Chondrocyte (in vitro differentiated cells): ENCODE results near the gene WFDC12. TPM values are rescaled to one million over a fixed set of nuclear protein-coding genes. Genes with fewer than 3 reads are reported as not detected.

ENCODE experiments used
- DNase-seq: peaks from one replicate; pipeline ENCODE4 v3.0.0; 2021; ENCODE audit warnings: mixed read lengths, low spot score
- H3K27ac Mint-ChIP-seq: one replicate; pipeline ENCODE4 v1.8.0; 2021; ENCODE audit warnings: mild to moderate bottlenecking, moderate library complexity, mixed read lengths; ENCODE audit not compliant: unreplicated experiment
- H3K27me3 Mint-ChIP-seq: 2 replicates; pipeline ENCODE4 v1.8.0; 2021; ENCODE audit warnings: low read depth, mixed read lengths
- H3K36me3 Mint-ChIP-seq: 2 replicates; pipeline ENCODE4 v1.8.0; 2021; ENCODE audit warnings: low read depth, mixed read lengths
- H3K4me1 Mint-ChIP-seq: 2 replicates; pipeline ENCODE4 v1.8.0; 2021; ENCODE audit warnings: low read depth, mild to moderate bottlenecking, mixed read lengths
- H3K4me3 Mint-ChIP-seq: one replicate; pipeline ENCODE4 v1.8.0; 2021; ENCODE audit warnings: mild to moderate bottlenecking, moderate library complexity, mixed read lengths; ENCODE audit not compliant: unreplicated experiment
- H3K9me3 Mint-ChIP-seq: 2 replicates; pipeline ENCODE4 v1.8.0; 2021; ENCODE audit warnings: low read depth, mixed read lengths
- total RNA-seq: library from RNA; stranded (reverse); gene quantifications from 3 replicates; pipeline ENCODE4 v1.2.1, GENCODE V29; 2021
- TF ChIP-seq, protein P1 (sequence below): fragments of 200-600 bp; sonication (generic); IDR thresholded peaks from 2 replicates; pipeline ENCODE4 v1.5.0; 2021; ENCODE audit warnings: antibody characterized with exemption, mild to moderate bottlenecking, moderate library complexity

WFDC12 gene
- total RNA-seq, 1 donor from 2014 or later: not detected

DNA sequence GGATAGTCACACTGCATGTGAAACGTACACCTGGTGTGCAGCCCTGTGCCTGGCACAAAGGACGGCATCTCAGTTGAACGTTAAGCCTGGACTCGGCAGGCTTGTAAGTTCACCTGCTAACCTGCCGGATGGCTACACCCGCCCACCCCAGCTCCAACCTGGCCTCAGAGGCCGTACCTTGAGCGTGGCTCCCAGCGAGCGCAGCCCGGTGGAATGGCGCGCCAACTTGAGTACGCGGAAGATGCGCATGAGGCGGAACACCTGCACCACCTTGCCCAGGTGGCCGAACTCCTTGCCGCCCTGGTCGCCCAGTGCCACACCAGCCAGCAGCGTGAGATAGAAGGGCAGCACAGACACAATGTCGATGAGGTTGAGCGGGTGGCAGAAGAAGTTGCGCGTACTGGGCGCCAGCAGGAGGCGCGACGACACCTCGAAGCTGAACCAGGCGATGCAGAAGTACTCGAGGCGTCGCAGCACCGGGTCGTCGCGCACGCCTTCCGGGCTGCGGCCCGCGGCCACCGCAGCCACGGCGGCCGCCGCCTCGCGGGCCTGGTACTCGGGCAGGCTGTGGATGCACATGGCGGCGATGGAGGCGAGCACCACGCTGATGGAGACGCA, 26.7 kb downstream of the WFDC12 start:
- H3K4me3 Mint-ChIP-seq: no peak overlapping the region
- TF ChIP-seq, protein P1, sequence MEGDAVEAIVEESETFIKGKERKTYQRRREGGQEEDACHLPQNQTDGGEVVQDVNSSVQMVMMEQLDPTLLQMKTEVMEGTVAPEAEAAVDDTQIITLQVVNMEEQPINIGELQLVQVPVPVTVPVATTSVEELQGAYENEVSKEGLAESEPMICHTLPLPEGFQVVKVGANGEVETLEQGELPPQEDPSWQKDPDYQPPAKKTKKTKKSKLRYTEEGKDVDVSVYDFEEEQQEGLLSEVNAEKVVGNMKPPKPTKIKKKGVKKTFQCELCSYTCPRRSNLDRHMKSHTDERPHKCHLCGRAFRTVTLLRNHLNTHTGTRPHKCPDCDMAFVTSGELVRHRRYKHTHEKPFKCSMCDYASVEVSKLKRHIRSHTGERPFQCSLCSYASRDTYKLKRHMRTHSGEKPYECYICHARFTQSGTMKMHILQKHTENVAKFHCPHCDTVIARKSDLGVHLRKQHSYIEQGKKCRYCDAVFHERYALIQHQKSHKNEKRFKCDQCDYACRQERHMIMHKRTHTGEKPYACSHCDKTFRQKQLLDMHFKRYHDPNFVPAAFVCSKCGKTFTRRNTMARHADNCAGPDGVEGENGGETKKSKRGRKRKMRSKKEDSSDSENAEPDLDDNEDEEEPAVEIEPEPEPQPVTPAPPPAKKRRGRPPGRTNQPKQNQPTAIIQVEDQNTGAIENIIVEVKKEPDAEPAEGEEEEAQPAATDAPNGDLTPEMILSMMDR: no peak
- DNase-seq: no peak
- peaks cover 1% of the 10 kb centered on the region for H3K36me3 Mint-ChIP-seq
- peaks cover 20% of the 10 kb centered on the region for H3K4me1 Mint-ChIP-seq
- no peaks in the 10 kb centered on the region for H3K9me3 Mint-ChIP-seq
- H3K27me3 Mint-ChIP-seq: peaks cover 4% of the 10 kb centered on the region
- H3K27ac Mint-ChIP-seq: no peak overlapping the region

DNA sequence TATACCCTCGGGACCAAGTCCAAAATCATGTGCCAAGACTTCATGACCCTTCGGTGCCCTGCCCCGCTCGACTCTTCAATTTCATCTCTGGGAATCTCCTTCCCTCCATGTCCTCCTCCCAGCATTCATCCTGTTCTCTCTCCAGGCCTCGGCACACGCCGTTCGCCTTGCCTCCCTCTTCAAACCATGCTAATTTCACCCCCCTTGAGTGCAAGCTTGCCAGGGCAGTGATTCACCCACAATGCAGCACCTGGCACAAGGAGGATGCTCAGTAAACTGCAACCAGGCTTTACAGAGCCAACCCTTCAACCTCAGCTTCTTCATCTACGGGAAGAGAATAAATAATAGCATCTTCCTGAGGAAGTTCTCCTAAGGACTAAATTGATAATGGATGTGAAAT, 27.5 kb downstream of the WFDC12 start:
- Mint-ChIP-seq H3K4me1 (peaks cover 21% of the 10 kb centered on the region), H3K27ac (no peak overlapping the region), H3K27me3 (peaks cover 4% of the 10 kb centered on the region), H3K9me3 (no peaks in the 10 kb centered on the region), H3K36me3 (peaks cover 1% of the 10 kb centered on the region), H3K4me3 (no peak overlapping the region)
- TF ChIP-seq, protein P1: no peak
- no peak for DNase-seq

DNA sequence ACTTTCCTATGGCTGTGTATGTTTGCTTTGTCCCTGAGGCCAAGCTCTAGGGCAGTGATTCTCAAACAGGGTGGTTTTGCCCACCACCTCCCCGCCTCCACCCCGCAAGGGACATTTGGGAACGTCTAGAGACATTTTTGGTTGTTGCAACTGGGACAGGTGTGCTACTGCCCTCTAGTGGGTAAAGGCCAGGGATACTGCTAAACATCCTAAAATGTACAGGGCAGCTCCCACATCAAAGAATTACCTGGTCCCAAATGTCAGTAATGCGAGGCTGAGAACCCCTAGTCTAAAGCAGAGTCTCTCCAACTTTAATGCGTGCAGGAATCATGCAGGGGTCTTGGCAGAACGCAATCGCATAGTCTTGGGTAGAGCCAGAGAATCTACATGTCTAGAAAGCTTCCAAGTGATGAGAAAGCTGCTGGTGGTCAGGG, 28.4 kb downstream of the WFDC12 start:
- no peak overlapping the region for H3K27ac Mint-ChIP-seq
- TF ChIP-seq, protein P1: peak; percentile 91
- H3K4me3 Mint-ChIP-seq: no peak overlapping the region
- peaks cover 1% of the 10 kb centered on the region for H3K36me3 Mint-ChIP-seq
- peaks cover 20% of the 10 kb centered on the region for H3K4me1 Mint-ChIP-seq
- no peaks in the 10 kb centered on the region for H3K9me3 Mint-ChIP-seq
- no peak for DNase-seq
- H3K27me3 Mint-ChIP-seq: peaks cover 4% of the 10 kb centered on the region

DNA sequence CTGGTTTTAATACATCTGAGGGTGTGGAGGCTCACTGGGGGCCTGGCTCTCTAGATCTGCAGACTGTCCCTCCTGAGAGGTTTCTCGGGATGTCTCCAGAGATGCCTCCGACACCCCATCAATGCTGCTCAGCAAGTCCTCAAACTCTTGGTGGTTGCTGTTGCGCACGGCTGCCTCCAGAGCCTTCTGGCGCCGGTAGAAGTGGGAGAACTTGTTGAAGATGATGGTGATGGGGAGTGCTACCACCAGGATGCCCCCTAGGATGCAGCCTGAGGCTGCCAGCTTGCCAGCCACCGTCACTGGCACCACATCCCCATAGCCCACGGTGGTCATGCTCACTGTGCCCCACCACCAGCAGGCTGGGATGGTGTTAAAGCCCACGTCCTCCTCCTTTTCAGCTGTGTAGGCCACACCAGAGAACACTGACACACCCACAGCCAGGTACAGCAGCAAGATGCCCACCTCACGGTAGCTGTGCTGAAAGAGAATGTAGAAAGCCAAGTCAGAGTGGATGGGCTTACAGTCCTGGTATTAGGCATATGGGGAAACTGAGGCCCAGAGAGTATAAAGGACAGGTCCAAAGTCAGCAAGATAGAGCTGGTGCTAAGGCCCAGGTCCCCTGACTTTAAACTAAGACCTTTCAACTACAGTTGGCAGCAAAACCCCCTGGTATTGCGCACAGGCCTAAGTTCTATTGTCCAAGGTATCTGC, 29.2 kb downstream of the WFDC12 start:
- Mint-ChIP-seq H3K9me3 (no peaks in the 10 kb centered on the region), H3K27ac (no peak overlapping the region), H3K4me3 (no peak overlapping the region), H3K27me3 (peaks cover 4% of the 10 kb centered on the region), H3K36me3 (peaks cover 1% of the 10 kb centered on the region), H3K4me1 (peaks cover 27% of the 10 kb centered on the region)
- no peak for DNase-seq
- TF ChIP-seq, protein P1: no peak

DNA sequence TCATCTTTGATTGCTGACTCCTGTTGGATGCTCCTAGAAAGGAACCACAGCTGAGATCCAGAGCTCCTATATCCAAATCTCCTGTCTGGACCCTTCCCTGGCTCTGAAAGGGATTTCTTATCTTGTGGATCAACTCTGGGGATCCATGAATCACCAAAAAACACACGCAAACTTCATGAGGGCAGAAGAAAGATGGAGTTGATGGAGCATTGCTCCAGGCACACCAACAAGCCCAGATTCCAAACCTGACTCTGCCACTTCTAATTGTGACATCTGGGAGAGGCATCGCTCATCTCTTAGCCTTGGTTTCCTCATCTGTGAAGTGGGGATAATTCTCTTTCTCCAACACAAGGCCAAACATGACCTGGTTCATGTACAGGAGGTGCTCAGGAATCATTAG, 30.1 kb downstream of the WFDC12 start:
- TF ChIP-seq, protein P1: no peak
- Mint-ChIP-seq H3K4me3 (no peak overlapping the region), H3K9me3 (no peaks in the 10 kb centered on the region), H3K27me3 (peaks cover 4% of the 10 kb centered on the region), H3K4me1 (peaks cover 28% of the 10 kb centered on the region), H3K36me3 (peaks cover 1% of the 10 kb centered on the region), H3K27ac (no peak overlapping the region)
- DNase-seq: no peak
